ENCODE results near the gene GRHL3.

- TF ChIP-seq GATA3 (IDR thresholded peaks at IDR 0.05; ENCODE audit: low read depth, low read length) = no peak
- no peak for TF ChIP-seq GATA2 (IDR thresholded peaks at IDR 0.05; ENCODE audit: low read depth, low read length)
Measured at GRCh38 chr1:24292887-24293286, 26.3 kb upstream of the GRHL3 start.
